HG03342 (cell line): Measurements from ENCODE around the gene POLR2F.
"Not testable (repeated sequence)": the region's sequence is repeated elsewhere in the genome, so short reads cannot be mapped to it uniquely, and the experiment has no call there.

Experiments used
- ATAC-seq: cut with Tn5 transposase; IDR thresholded peaks from one replicate; pipeline ENCODE4 v1.9.1; 2021; ENCODE audit warnings: mild to moderate bottlenecking, moderate library complexity; ENCODE audit not compliant: unreplicated experiment

POLR2F gene

GRCh38 chr22:37951305-37951704 lies 2.2 kb upstream of the POLR2F start:
- ATAC-seq, result no peak

- not testable (repeated sequence) for ATAC-seq
Observed at GRCh38 chr22:37952629-37953028, 870 bp upstream of the POLR2F start.

- no peak for ATAC-seq
Observed at GRCh38 chr22:37953062-37953436, 450 bp upstream of the POLR2F start.

GRCh38 chr22:37954686-37955085 lies 1.2 kb downstream of the POLR2F start:
- no peak for ATAC-seq

GRCh38 chr22:37955825-37956397 lies 2.4 kb downstream of the POLR2F start:
- not testable (repeated sequence) for ATAC-seq

GRCh38 chr22:37957232-37957631 lies 3.7 kb downstream of the POLR2F start:
- no peak for ATAC-seq

GRCh38 chr22:37959231-37959825 lies 5.8 kb downstream of the POLR2F start:
- ATAC-seq, result no peak

GRCh38 chr22:37961062-37961461 lies 7.6 kb downstream of the POLR2F start:
- ATAC-seq, result no peak

- no peak for ATAC-seq
Observed at GRCh38 chr22:37965940-37966664, 12.6 kb downstream of the POLR2F start.

GRCh38 chr22:37967147-37967546 lies 13.6 kb downstream of the POLR2F start:
- ATAC-seq, result no peak

GRCh38 chr22:37967637-37968451 lies 14.3 kb downstream of the POLR2F start:
- ATAC-seq, result no peak

GRCh38 chr22:37968452-37969251 lies 15.2 kb downstream of the POLR2F start:
- ATAC-seq, result no peak

GRCh38 chr22:37970864-37971263 lies 17.4 kb downstream of the POLR2F start:
- ATAC-seq, result no peak

- ATAC-seq, result no peak
Observed at GRCh38 chr22:37971475-37972434, 18.3 kb downstream of the POLR2F start.

GRCh38 chr22:37972527-37972926 lies 19.0 kb downstream of the POLR2F start:
- no peak for ATAC-seq

GRCh38 chr22:37973271-37974170 lies 20.0 kb downstream of the POLR2F start:
- no peak for ATAC-seq

- ATAC-seq, result no peak
Observed at GRCh38 chr22:37975153-37975552, 21.7 kb downstream of the POLR2F start.

- not testable (repeated sequence) for ATAC-seq
Observed at GRCh38 chr22:37976022-37976421, 22.5 kb downstream of the POLR2F start.

- ATAC-seq, result no peak
Observed at GRCh38 chr22:37976547-37976946, 23.0 kb downstream of the POLR2F start.
